Stimulated activated naive CD8-positive, alpha-beta T cell treated with anti-CD3 and anti-CD28 coated beads, Interleukin-15, amount 100 ng/mL, for 72 hours (primary cell): Measurements from ENCODE around the gene RAI2.
"Not testable (repeated sequence)": the region's sequence is repeated elsewhere in the genome, so short reads cannot be mapped to it uniquely, and the experiment has no call there.

Experiments used
- ATAC-seq: fragments of 150-1000 bp; cut with Tn5 transposase; 2 replicates; pipeline ENCODE4 v1.10.0; 2021; ENCODE audit warnings: mild to moderate bottlenecking, moderate library complexity
- DNase-seq, 2 donors: peaks; one replicate each; pipeline ENCODE4 v3.0.0; 2021 to 2022
- H3K27ac Mint-ChIP-seq, 2 donors: one replicate each; pipeline ENCODE4 v1.8.0; 2022; ENCODE audit warnings: mild to moderate bottlenecking in 2 of 2, mixed read lengths in 2 of 2, moderate library complexity in 2 of 2
- H3K27me3 Mint-ChIP-seq: one replicate; pipeline ENCODE4 v1.8.0; 2022; ENCODE audit warnings: mixed read lengths
- H3K4me1 Mint-ChIP-seq: one replicate; pipeline ENCODE4 v1.8.0; 2022; ENCODE audit warnings: mild to moderate bottlenecking, mixed read lengths
- H3K4me3 Mint-ChIP-seq, 2 donors: one replicate each; pipeline ENCODE4 v1.8.0; 2022; ENCODE audit warnings: mild to moderate bottlenecking in 2 of 2, mixed read lengths in 2 of 2, moderate library complexity in 1 of 2
- H3K9me3 Mint-ChIP-seq, 2 donors: one replicate each; pipeline ENCODE4 v1.8.0; 2022; ENCODE audit warnings: mixed read lengths in 2 of 2

Gene RAI2

GRCh38 chrX:17813277-17813676 lies 47.8 kb downstream of the RAI2 start:
- H3K4me3 Mint-ChIP-seq = no peak overlapping the region
- ATAC-seq (no peak), DNase-seq (no peak)
- H3K27me3 Mint-ChIP-seq = no peaks in the 10 kb centered on the region
- no peak overlapping the region for H3K27ac Mint-ChIP-seq
- H3K4me1 Mint-ChIP-seq = no peaks in the 10 kb centered on the region
- H3K9me3 Mint-ChIP-seq = no peaks in the 10 kb centered on the region

GRCh38 chrX:17812763-17813162 lies 48.3 kb downstream of the RAI2 start:
- no peaks in the 10 kb centered on the region for H3K9me3 Mint-ChIP-seq
- no peak for DNase-seq
- H3K4me1 Mint-ChIP-seq = no peaks in the 10 kb centered on the region
- H3K27me3 Mint-ChIP-seq = no peaks in the 10 kb centered on the region
- H3K4me3 Mint-ChIP-seq = no peak overlapping the region
- ATAC-seq = no peak
- no peak overlapping the region for H3K27ac Mint-ChIP-seq

GRCh38 chrX:17809984-17810383 lies 51.1 kb downstream of the RAI2 start:
- Mint-ChIP-seq H3K9me3 (no peaks in the 10 kb centered on the region), H3K4me1 (no peaks in the 10 kb centered on the region), H3K27ac (no peak overlapping the region), H3K27me3 (no peaks in the 10 kb centered on the region), H3K4me3 (no peak overlapping the region)
- ATAC-seq = no peak
- no peak for DNase-seq

- H3K27me3 Mint-ChIP-seq = no peaks in the 10 kb centered on the region
- no peak for ATAC-seq
- H3K9me3 Mint-ChIP-seq = no peaks in the 10 kb centered on the region
- DNase-seq = no peak
- no peaks in the 10 kb centered on the region for H3K4me1 Mint-ChIP-seq
- no peak overlapping the region for H3K4me3 Mint-ChIP-seq
- no peak overlapping the region for H3K27ac Mint-ChIP-seq
Observed at GRCh38 chrX:17809273-17809672, 51.8 kb downstream of the RAI2 start.

- Mint-ChIP-seq H3K27ac (no peak overlapping the region), H3K27me3 (no peaks in the 10 kb centered on the region), H3K4me3 (no peak overlapping the region), H3K9me3 (no peaks in the 10 kb centered on the region), H3K4me1 (no peaks in the 10 kb centered on the region)
- DNase-seq (no peak), ATAC-seq (no peak)
Observed at GRCh38 chrX:17805120-17805519, 56.0 kb downstream of the RAI2 start.

- no peak overlapping the region for H3K27ac Mint-ChIP-seq
- no peaks in the 10 kb centered on the region for H3K27me3 Mint-ChIP-seq
- H3K4me3 Mint-ChIP-seq = no peak overlapping the region
- no peak for DNase-seq
- H3K9me3 Mint-ChIP-seq = no peaks in the 10 kb centered on the region
- no peak for ATAC-seq
- H3K4me1 Mint-ChIP-seq = no peaks in the 10 kb centered on the region
Observed at GRCh38 chrX:17803449-17803848, 57.6 kb downstream of the RAI2 start.

GRCh38 chrX:17802756-17803155 lies 58.3 kb downstream of the RAI2 start:
- H3K9me3 Mint-ChIP-seq = no peaks in the 10 kb centered on the region
- H3K4me1 Mint-ChIP-seq = peaks cover 6% of the 10 kb centered on the region
- H3K27me3 Mint-ChIP-seq = no peaks in the 10 kb centered on the region
- ATAC-seq (no peak), DNase-seq (no peak)
- no peak overlapping the region for H3K4me3 Mint-ChIP-seq
- no peak overlapping the region for H3K27ac Mint-ChIP-seq

- Mint-ChIP-seq H3K27me3 (no peaks in the 10 kb centered on the region), H3K27ac (no peak overlapping the region), H3K4me1 (peaks cover 6% of the 10 kb centered on the region), H3K4me3 (no peak overlapping the region), H3K9me3 (no peaks in the 10 kb centered on the region)
- DNase-seq (no peak), ATAC-seq (no peak)
Observed at GRCh38 chrX:17801431-17801830, 59.7 kb downstream of the RAI2 start.

- peaks cover 6% of the 10 kb centered on the region for H3K4me1 Mint-ChIP-seq
- ATAC-seq = no peak
- H3K27ac Mint-ChIP-seq = no peak overlapping the region
- DNase-seq = no peak
- no peaks in the 10 kb centered on the region for H3K27me3 Mint-ChIP-seq
- no peaks in the 10 kb centered on the region for H3K9me3 Mint-ChIP-seq
- no peak overlapping the region for H3K4me3 Mint-ChIP-seq
Observed at GRCh38 chrX:17798921-17799320, 62.2 kb downstream of the RAI2 start.

GRCh38 chrX:17792826-17793225 lies 68.3 kb downstream of the RAI2 start:
- H3K4me3 Mint-ChIP-seq = no peak overlapping the region
- DNase-seq = no peak
- no peaks in the 10 kb centered on the region for H3K27me3 Mint-ChIP-seq
- H3K9me3 Mint-ChIP-seq = no peaks in the 10 kb centered on the region
- ATAC-seq = no peak
- peaks cover 6% of the 10 kb centered on the region for H3K4me1 Mint-ChIP-seq
- H3K27ac Mint-ChIP-seq = peak overlapping the region in 1 of 2 donors; percentile 61

- ATAC-seq (no peak), DNase-seq (no peak)
- peaks cover 11% of the 10 kb centered on the region for H3K4me1 Mint-ChIP-seq
- no peaks in the 10 kb centered on the region for H3K27me3 Mint-ChIP-seq
- no peak overlapping the region for H3K4me3 Mint-ChIP-seq
- no peaks in the 10 kb centered on the region for H3K9me3 Mint-ChIP-seq
- no peak overlapping the region for H3K27ac Mint-ChIP-seq
Observed at GRCh38 chrX:17788956-17789562, 72.0 kb downstream of the RAI2 start.

- H3K4me3 Mint-ChIP-seq = no peak overlapping the region
- peak; percentile 21 to 30 for DNase-seq
Observed at GRCh38 chrX:17788439-17788838, 72.7 kb downstream of the RAI2 start.

GRCh38 chrX:17787557-17787956 lies 73.5 kb downstream of the RAI2 start:
- Mint-ChIP-seq H3K9me3 (no peaks in the 10 kb centered on the region), H3K4me1 (peaks cover 11% of the 10 kb centered on the region), H3K27me3 (no peaks in the 10 kb centered on the region), H3K27ac (no peak overlapping the region), H3K4me3 (no peak overlapping the region)
- DNase-seq (no peak), ATAC-seq (no peak)

More at GRCh38 chrX:17788439-17788838, 72.7 kb downstream of the RAI2 start:
- H3K9me3 Mint-ChIP-seq = no peaks in the 10 kb centered on the region
- no peaks in the 10 kb centered on the region for H3K27me3 Mint-ChIP-seq
- peaks cover 11% of the 10 kb centered on the region for H3K4me1 Mint-ChIP-seq
- no peak overlapping the region for H3K27ac Mint-ChIP-seq
- peak; percentile 65 for ATAC-seq

GRCh38 chrX:17786554-17787347 lies 74.3 kb downstream of the RAI2 start:
- H3K9me3 Mint-ChIP-seq, DNase-seq, H3K27ac Mint-ChIP-seq, ATAC-seq, H3K27me3 Mint-ChIP-seq: not testable (repeated sequence)
- H3K4me3 Mint-ChIP-seq = peak overlapping the region; percentile 15 to 53
- H3K4me1 Mint-ChIP-seq = peaks cover 11% of the 10 kb centered on the region

- H3K4me3 Mint-ChIP-seq = no peak overlapping the region
- no peaks in the 10 kb centered on the region for H3K27me3 Mint-ChIP-seq
- ATAC-seq = no peak
- DNase-seq = no peak
- no peak overlapping the region for H3K27ac Mint-ChIP-seq
- no peaks in the 10 kb centered on the region for H3K9me3 Mint-ChIP-seq
- H3K4me1 Mint-ChIP-seq = peaks cover 14% of the 10 kb centered on the region
Observed at GRCh38 chrX:17779434-17779833, 81.7 kb downstream of the RAI2 start.

- no peaks in the 10 kb centered on the region for H3K9me3 Mint-ChIP-seq
- peaks cover 14% of the 10 kb centered on the region for H3K4me1 Mint-ChIP-seq
- H3K27me3 Mint-ChIP-seq = no peaks in the 10 kb centered on the region
- no peak for DNase-seq
- no peak overlapping the region for H3K27ac Mint-ChIP-seq
- H3K4me3 Mint-ChIP-seq = no peak overlapping the region
- ATAC-seq = no peak
Observed at GRCh38 chrX:17778997-17779396, 82.1 kb downstream of the RAI2 start.
